SK-N-SH (cell line): ENCODE results near the gene ST6GALNAC5.

Experiments used
- CTCF ChIP-seq: fragments of 200-600 bp; sonication (generic); IDR thresholded peaks from 2 replicates; pipeline ENCODE4 v1.6.1; 2017; ENCODE audit warnings: antibody characterized with exemption, mild to moderate bottlenecking, moderate library complexity
- ELF1 ChIP-seq: IDR thresholded peaks from 2 replicates; pipeline ENCODE4 v1.4.0; 2012
- RFX5 ChIP-seq: IDR thresholded peaks from 2 replicates; pipeline ENCODE4 v1.6.1; 2012; ENCODE audit warnings: mild to moderate bottlenecking, improper control_type of control experiment, low read length
- SMC3 ChIP-seq: IDR thresholded peaks from 2 replicates; pipeline ENCODE4 v1.6.1; 2012; ENCODE audit warnings: low read depth, low read length, improper control_type of control experiment

GRCh38 chr1:76866566-76866965 lies 714 bp upstream of the ST6GALNAC5 start:
- TF ChIP-seq ELF1 (no peak), CTCF (no peak), SMC3 (no peak), RFX5 (no peak)
